NCI-H226 (cell line): ENCODE data around the gene FTSJ3.

Experiments
- DNase-seq: peaks from one replicate; pipeline ENCODE4 v3.0.0-alpha.2; 2015

The FTSJ3 gene

DNA sequence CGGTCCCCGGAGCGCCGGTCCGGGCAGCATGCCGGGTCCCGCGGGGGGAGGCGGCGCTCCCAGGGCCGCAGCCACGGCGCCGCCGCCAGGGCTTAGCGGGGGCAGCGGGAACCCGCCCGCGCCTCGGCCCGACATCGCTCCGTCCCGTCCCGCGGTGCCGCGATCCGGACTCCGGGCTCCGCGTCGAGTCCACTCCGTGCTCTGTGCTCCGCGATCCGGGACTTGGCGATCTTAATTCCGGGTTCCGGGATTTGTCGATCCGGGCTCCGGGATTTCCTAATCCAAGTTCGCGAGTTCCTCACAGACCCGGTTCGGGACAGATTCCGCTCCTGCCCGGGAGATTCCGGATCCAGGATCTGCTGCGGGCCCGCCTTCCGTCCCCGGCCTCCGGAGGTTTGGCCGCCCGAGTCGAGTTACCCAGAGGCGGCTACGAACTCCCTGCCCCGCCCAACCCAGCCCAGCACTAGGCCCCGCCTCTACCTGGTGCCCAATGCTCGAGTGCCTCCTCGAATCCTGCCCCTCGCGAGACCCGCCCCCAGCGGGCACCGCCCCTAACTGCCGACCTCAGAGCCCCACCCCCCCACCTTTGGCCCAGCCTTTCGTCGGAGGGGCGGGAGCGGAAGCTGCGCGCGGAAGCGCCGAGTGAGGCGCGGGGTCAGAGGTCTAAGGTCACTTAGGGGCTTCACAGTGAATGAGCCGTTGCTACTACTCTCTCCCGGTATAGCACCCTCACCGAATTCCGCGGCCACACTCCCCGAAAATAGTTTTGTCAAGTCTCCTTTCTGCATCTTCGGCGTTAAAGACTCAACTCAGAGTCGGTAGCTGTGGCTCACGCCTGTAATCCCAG is 15.3 kb upstream of the FTSJ3 start, which contains the start of gene SMARCD2:
Gene SMARCD2 (minus strand): TSS at position 146 of the 847 bp plus-strand sequence. CDS start 11 bp downstream, at position 135.
- peak; percentile 98 for DNase-seq

GRCh38 chr17:63842173-63842539 is 14.7 kb upstream of the FTSJ3 start:
- no peak for DNase-seq

GRCh38 chr17:63841350-63842172 is 14.1 kb upstream of the FTSJ3 start:
- DNase-seq = peak; percentile 13

DNA sequence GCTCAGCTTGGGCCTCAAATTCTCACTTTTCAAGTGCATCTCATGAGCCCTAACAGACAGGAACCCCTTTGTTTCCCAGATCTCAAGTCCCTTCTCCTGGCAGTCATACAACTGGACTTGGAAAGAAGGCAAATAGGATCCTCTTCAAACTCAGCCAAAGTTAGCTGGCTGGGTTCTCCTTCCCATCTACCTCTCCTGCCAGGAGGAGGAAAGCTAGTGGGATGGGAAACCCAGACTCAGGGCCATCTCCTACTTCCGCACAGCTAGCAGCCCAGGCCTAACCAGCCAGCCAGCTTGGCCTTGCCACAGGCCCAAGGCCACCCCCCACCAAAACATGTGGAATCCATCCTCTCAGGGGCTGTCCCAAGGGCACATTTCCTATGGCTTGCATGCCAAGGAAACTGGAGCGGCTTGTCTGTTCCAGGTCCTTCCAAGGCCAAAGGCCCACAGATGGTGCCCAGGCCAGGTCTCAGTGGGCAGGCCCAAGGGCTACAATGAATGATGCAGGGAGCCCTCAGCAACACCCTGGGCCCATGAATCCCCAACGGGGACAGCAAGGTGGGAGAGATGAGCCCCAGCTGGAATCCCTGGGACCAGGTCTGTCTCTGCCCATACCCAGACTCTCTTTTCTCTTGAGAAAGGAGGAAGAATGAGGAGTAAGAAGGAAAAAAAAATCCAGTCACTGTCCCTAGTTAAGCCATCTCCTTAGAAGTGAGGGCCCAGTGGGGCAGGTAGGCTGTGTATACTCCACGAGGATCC is 13.3 kb upstream of the FTSJ3 start:
- no peak for DNase-seq

- DNase-seq = peak; percentile 26
These were observed 11.2 kb upstream of the FTSJ3 start for GRCh38 chr17:63838631-63839171.

GRCh38 chr17:63837962-63838600 is 10.6 kb upstream of the FTSJ3 start:
- DNase-seq = no peak

- no peak for DNase-seq
These were observed 10.0 kb upstream of the FTSJ3 start for GRCh38 chr17:63837480-63837879.

DNA sequence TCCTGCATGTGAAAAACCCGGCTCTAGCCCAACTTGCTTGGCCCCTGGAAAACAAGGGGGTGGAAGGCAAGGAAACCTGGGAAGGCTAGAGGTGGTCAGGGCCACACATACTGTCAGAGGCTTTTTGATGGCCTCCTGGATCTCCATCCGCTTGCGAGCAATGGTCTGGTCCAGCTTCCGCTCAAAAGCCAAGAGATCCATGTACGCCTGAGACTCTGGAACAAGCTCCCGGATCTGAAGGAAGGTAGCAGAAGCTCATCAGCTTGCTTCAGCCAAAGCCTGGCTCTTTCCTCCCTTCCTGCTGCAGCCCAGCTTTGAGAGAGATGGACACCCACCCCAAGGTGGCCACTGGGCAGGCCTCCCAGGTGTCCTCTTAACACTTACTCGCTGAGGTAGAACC is 9.3 kb upstream of the FTSJ3 start:
- no peak for DNase-seq

DNA sequence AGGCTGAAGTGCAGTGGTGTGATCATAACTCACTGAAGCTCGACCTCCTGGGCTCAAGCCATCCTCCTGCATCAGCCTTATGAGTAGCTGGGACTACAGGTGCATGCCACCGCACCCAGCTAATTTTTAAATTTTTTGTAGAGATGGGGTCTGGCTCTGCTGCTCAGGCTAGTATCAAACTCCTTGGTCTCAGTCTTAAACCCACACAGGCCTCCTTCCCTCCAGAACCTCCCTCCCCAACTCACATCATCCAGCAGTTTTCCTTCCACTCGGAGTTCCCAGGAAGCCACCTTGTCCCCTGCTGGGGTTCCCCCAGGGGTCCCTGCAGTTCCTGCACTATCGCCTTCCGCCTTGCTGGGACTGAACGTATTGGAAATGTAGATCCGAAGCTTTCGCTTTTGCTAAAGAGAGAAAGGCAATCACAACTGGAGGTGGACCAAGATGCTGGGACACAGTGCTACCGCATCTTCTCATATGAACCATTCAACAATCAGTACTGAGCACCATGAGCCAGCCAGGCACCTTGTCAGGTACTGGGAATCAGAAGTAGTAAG is 7.8 kb upstream of the FTSJ3 start:
- DNase-seq = no peak

GRCh38 chr17:63834431-63835166 is 7.1 kb upstream of the FTSJ3 start:
- DNase-seq = peak; percentile 68

DNA sequence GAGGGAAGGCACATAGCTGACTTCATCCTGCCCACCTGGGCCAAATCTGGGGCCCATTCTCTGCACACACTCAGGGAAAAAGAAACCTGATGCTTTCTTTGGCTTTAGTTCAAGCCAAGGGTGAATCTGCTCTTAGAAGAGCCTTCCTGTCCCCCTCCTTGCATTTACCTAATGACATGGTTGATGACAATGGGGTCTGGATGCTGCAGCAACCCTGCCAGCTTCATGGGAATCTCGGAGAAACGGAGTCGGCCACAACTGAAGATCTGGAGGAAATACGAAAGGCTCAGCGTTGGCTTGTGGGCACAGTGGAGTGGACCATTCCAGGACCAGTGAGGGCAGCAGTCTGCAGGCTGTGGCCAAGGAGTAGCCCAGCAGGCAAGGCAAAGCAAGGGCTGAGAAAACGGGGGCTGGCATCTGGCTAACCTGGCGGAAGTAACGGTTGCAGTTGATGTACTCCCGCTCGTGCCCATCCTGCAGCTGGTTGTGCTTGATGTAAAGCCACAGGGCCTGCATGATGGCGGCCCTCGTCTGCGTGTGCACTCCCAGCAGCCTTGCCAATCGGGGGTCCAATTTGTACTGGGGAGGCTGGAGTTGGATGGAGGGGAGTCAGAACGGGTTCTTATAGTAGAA is 6.4 kb upstream of the FTSJ3 start:
- no peak for DNase-seq

DNA sequence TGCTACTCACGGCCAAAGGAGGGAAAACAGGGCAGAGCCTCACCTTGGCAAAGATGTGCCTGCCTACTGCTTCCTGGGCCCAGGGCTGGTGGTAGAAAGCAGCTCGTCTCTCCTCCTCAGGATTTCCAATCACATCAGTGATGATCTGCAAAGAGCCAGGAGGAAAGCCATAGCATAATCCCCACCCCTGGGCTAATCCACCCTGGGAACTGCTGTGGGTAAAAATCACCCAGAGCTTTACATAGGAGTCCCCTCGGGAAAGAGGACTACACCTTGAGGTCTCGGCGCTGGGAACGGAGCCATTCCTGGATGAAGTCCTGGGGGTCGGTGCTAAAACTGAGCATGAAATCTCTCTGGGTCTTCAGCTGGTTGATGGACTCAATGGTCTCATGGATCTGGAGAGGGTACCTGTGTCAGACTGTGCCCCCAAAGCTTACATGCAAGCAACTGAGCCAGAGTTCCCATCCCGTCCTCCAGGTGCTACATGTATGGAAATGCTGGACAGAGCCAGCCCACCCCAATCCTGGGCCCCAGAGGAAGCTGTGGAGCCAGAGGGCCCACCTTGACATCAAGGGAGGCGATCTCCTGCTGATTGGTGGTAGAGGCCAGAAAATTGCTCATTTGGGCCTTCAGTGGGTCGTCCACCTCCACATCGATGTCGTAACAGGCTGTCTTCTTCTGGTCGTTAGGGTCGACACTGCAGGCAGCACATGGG is 5.7 kb upstream of the FTSJ3 start:
- DNase-seq = no peak

GRCh38 chr17:63832455-63832854 is 5.0 kb upstream of the FTSJ3 start:
- no peak for DNase-seq

- no peak for DNase-seq
These were observed 4.6 kb upstream of the FTSJ3 start for GRCh38 chr17:63832014-63832413.

DNA sequence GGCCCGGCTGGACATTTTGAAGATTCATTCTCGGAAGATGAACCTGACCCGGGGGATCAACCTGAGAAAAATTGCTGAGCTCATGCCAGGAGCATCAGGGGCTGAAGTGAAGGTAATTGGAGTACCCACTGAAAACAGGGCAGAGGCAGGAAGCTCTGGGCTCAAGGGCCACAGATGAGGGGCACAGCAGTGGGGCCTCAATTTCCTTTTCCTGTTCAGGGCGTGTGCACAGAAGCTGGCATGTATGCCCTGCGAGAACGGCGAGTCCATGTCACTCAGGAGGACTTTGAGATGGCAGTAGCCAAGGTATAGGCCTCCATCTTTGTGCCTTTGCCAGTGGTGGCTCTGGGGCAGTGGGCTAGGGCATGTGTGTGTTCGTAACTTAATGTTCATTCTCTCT is 4.0 kb upstream of the FTSJ3 start:
- no peak for DNase-seq

DNA sequence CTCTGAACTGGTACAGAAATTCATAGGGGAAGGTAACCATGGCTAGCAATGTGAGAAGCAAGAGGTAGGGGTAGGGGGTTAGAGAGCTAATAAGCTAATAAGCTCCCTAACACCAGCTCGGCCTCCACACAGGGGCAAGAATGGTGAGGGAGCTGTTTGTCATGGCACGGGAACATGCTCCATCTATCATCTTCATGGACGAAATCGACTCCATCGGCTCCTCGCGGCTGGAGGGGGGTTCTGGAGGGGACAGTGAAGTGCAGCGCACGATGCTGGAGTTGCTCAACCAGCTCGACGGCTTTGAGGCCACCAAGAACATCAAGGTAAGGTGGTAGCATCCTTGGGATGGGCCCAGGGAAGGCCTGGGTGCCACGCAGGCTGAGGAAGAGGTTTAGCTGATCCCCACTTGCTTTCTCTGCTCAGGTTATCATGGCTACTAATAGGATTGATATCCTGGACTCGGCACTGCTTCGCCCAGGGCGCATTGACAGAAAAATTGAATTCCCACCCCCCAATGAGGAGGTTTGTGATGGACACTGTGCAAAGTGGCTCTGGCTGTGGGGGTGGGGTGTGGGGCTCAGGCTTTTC is 3.5 kb upstream of the FTSJ3 start:
- DNase-seq = no peak

DNA sequence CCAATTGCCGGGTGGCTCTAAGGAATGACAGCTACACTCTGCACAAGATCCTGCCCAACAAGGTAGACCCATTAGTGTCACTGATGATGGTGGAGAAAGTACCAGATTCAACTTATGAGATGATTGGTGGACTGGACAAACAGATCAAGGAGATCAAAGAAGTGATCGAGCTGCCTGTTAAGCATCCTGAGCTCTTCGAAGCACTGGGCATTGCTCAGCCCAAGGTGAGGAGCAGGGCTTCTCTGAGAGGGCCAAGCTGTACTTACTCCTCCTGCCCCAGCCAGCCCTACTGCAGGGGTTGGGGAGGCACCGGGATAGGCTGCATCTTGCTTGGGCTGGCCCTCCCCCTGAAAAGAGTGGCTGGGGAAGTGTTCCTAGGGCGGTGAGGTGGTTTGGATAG is 2.8 kb upstream of the FTSJ3 start:
- DNase-seq = no peak

DNA sequence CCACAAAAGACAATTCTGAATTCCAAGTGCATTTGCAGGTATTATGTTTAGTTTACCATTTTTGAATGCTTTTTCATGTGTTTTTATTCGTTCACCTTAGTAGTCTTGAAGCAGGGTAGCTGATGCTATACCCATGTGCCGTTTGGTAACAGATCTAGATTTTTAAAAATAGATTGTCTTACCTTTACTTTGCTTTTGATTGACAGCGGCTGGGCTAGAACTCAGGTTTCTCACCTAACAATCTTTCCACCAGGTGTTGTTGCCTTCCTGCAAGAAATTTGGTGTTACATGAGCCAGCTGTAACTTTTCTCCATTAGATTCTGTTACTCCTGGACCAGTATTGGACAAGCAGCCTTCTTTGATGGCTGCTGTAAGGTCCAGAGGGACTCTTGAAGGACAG is 1.5 kb upstream of the FTSJ3 start:
- no peak for DNase-seq

- DNase-seq = no peak
These were observed 348 bp upstream of the FTSJ3 start for GRCh38 chr17:63827801-63828221.

GRCh38 chr17:63826468-63827001 is 928 bp downstream of the FTSJ3 start:
- DNase-seq = no peak
